NCI-H146 treated with DMSO at 0.1 percent for 48 hours (cell line): ENCODE results near the gene SAP30.

Source experiments
- DNase-seq: peaks from one replicate; lab custom pipeline; 2025; ENCODE audit not compliant: unreplicated experiment; lab: John Stamatoyannopoulos, UW

The SAP30 gene

DNA sequence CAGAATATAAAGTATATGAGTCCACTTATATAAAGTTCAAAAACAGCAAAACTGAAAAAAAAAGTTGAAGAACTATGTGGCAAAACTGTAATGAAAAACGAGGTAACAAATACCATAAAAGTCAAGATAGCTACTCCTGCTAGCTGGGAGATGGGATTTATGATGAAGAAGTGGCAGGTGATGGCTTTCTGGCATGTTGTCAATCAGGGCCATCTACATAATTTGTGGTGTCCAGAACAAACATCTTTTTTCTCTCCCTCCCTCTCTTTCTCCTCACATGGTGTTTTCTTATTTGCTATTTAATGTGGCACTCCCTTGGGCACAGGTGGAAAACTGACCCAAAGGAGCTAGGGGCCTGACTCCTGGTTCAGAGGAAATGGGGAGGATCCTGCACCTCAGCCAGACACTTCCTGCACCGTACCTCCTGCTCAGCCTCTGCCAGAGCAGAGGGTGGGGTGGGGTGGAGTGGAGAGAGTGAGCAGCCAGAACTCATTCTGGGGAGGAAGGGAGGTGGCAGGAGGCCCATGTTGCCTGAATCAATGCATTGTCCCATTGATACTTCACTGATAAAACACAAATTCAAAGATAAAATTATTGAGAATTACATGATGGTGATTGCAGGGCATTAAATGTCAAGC is 5.3 kb upstream of the SAP30 start:
- DNase-seq, result no peak

GRCh38 chr4:173367285-173367684 is 3.5 kb upstream of the SAP30 start:
- DNase-seq, result no peak

GRCh38 chr4:173367946-173368345 is 2.8 kb upstream of the SAP30 start:
- DNase-seq, result no peak

GRCh38 chr4:173370130-173370476 is 651 bp upstream of the SAP30 start:
- DNase-seq, result no peak

DNA sequence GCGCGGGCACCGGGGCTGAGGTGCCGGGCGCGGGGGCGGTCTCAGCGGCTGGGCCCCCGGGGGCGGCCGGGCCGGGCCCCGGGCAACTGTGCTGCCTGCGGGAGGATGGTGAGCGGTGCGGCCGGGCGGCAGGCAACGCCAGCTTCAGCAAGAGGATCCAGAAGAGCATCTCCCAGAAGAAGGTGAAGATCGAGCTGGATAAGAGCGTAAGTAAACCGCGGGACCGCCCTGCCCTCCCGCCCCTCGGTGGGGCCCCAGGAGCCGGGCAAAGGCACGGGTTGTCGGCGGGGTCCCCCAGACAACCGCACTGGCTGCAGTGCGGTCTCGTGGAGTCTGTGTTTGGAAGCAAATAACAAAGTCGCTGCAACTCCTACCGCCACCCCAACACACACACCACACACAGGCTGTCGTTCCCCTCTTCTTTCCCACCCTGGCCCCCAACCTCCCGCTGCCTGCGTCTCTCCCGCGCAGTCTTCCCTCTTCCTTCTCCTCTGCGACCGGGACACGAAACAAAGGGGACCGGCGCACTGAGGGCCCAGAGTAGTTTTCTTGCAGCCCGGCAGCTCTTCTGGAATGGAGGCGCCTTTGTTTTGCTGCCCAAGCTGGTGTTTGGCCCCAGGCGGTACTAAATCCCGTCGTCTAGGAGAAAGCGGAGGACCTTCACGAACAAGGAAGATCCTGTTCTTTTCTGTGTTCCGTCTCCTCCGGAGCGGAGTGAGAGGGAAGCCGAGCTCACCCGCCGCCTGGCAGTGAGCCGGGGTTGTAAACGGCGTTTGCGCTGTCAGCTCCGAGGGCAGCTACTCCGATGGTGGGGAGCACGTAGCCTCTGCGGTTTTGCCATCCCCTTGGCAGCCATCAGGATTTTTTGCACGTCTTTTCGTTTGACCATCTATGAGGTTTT is 788 bp downstream of the SAP30 start:
- peak; percentile 17 for DNase-seq

GRCh38 chr4:173374588-173374987 is 3.8 kb downstream of the SAP30 start:
- no peak for DNase-seq

DNA sequence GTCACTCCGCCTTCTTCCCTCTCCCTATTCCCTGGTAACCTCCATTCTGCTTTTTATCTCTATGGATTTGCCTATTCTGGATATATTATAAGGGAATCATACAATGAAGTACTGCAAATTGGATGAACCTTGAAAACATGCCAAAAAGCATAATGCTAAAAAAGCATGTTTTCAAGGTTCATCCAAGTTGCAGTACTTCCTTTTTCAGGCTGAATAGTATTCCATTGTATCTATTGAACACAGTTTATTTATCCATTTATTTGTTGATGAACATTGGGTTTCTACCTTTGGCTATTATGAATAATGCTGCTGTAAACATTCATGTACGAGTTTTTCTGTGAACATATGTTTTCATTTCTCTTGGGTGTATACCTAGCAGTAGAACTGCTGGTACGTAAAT is 9.2 kb downstream of the SAP30 start:
- no peak for DNase-seq

GRCh38 chr4:173380987-173381386 is 10.2 kb downstream of the SAP30 start:
- no peak for DNase-seq

- no peak for DNase-seq
Measured at GRCh38 chr4:173381610-173382009, 10.9 kb downstream of the SAP30 start.

DNA sequence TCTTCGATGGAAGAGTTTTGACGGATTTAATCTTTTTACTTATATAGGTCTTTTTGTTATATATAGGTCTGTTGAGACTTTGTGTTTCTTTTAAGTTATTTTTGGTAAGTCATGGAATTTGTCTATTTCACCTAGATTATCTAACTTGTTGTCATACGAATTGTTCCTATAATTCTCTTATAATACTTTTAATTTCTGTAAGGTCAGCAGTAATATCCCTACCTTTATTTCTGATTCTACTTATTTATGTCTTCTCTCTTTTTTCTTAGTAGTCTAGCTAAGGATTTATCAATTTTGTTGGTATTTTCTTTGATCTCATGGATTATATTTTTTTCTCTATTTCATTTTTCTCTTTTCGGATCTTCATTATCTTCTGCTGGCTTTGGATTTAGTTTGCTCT is 11.6 kb downstream of the SAP30 start:
- no peak for DNase-seq

DNA sequence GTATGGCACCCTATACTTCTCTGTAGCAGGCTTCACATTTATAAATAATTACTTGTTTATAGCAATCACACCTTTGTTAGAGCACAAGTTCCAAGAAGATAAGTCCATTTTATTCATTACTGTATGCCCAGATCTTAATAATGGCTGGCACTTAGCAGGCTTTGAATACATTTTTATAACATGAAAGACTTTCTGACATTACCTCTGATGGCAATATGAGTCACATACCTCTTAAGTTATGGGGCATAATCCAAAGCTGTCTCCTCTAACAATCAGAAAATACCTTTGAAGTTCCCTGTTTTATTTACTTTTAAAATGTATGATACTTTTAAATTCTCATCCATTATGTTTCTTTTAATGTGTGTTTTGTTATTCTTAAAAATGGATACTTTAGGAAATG is 16.0 kb downstream of the SAP30 start:
- DNase-seq, result no peak

DNA sequence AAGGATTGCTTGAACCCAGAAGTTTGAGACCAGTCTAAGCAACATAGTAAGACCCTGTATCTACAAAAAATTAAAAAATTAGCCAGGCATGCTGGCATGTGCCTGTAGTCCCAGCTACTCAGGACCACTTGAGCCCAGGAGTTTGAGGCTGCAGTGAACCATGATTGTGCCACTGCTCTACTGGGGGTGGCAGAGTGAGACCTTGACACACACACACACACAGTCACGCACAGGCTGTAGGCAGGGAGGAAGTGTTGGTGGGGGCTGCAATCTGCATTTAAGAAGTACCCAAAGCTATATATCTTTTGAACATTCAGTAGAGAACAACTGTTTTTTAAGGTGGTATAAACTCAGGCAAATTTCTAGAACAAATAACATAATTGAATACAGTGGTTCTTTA is 20.9 kb downstream of the SAP30 start:
- DNase-seq, result no peak

- no peak for DNase-seq
Measured at GRCh38 chr4:173397604-173398003, 26.9 kb downstream of the SAP30 start.

- DNase-seq, result no peak
Measured at GRCh38 chr4:173398220-173398619, 27.5 kb downstream of the SAP30 start.

DNA sequence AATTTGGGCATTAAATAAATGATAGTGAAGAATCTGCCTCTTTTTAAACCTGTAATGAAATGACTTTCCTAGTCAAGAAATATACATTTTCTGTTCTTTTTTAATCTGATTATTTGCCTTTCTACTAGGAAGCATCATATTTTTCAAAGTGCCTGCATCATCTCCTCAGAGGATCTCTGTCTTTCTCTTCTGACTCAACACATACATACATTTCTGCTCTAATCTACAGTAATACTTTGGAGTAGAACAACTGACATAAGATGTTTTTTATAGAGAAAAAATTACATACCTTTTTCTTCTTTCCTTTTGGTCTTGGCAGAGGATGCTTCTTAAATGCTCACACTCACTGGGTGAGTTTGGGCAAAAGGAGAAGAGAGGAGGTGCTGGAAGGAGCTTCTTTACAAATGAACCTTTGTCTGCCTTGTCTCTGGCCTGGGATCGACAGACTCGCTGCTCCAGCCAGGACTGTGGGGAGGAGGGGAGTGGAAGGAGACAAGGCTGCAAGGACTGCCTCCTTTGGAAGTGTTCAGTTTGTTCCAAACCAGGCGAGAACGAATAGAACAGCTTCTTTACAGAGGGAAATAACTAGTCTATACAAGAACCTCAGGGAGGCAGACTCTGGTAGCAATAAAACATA is 28.1 kb downstream of the SAP30 start, which contains the start of gene SCRG1:
TSS of gene SCRG1 (minus strand) at position 338 of the 637 bp plus-strand sequence. CDS start 7,702 bp downstream, outside the sequence.
- DNase-seq, result no peak

GRCh38 chr4:173401063-173401462 is 30.3 kb downstream of the SAP30 start:
- no peak for DNase-seq

- DNase-seq, result no peak
Measured at GRCh38 chr4:173403051-173403450, 32.3 kb downstream of the SAP30 start.

DNA sequence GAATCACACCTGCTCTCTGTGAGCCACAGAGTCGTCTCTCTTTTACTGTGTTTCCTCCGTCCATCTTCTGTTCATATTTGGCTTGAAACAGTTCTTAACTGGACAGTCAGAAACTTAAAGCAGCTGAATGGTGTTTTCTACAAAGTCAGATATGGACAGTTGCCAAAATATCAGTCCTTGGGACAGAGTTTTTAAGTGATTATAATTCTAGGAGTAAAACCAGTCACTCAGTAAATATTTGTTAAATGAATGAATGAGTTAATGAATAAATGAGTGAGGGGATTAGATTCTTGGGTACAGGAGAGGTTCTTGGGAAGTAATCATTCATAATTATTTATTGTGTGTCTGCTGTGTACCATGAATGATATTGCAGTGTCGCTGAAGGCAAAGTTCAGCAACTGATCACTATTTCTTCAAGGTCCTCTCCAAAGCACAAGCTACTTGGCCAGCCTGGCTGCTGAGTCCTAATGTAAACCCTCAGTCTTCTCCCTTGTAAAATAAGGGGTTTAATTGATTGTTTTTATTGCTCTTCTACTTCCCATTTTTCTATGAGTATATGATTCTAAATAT is 33.6 kb downstream of the SAP30 start:
- DNase-seq, result no peak

DNA sequence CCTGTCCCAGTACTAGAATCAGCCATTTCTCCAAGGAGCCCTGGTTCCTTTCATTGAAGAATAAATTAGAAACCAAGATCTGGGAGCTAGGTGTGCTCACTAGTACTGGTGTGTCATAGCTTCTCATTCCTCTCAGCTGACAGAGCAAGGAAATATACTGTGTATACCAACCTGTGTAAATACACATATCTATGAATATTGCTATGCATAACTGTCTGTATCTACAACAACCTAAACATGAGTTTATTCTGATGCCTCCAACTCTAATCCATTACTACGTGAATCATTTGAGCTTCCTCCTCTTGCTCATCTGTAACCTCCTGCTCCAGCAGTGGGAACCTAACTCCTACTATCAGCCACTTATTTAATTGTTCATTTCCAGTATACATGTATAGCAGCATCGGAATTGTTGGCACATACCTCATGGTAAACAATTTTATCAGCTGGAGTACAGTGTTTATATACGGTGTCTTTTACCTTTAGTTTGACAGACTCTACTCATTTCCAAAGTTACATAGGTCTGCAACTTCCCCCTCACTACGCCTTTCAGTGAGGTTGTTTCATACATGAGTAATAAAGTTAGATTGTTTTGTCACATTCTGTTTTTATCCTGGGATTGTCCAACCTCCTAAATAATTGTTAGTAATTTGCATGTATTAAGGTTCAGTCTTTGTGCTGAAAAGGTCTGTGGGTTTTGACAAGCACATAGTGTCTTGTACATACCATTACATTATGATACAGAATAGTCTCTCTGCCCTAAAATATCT is 35.3 kb downstream of the SAP30 start:
- DNase-seq, result no peak

DNA sequence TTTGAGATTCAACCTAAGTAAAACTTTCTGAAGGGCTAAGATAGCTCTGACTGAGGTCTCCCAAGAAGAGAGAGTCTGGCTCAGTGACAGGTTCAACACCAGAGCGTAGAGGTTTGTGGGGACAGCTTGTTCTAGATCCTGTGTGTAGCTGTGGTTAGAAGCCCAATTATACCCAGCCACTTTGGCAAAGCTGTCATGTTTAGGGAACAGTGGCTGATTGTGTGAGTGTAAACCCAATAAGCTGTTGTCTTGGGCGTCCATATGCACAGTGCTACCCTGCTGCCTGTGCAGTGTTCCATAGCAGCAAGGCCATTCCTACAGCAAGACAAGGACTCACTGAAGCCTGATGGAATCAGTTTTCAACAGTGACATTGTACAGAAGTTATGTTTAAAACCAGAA is 39.3 kb downstream of the SAP30 start:
- no peak for DNase-seq

DNA sequence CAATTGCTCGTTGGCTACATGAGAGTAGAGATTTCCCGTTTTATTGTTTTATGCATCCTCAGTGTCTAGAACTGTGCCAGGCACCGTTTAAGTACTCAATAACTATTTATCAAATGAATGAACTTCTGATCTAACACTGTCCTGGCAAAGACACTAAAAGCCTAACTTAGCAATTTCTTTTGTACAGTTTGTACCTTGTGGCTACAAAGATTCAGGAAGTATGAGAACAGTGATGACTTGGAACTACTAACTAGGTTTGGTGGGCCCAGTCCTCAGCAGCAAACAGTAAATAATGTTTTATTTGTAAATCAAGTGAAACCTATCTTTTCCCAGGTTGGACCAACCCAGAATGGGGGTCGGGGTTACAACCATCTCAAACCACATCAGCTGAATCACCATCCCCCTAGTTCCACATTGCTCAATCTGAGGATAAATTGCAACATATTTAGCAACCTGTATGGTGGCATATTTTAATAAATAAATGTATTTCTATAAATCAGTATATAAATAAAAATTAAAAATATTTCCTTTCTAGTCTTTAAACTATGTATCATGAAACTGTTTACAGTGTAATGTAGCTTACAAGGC is 40.4 kb downstream of the SAP30 start:
- DNase-seq, result no peak
